Kidney (tissue), 14 donors: ENCODE data around the gene ELP6. TPM values are rescaled to one million over a fixed set of nuclear protein-coding genes. Genes with fewer than 3 reads are reported as not detected.
"Not testable (repeated sequence)": the region's sequence is repeated elsewhere in the genome, so short reads cannot be mapped to it uniquely, and the experiment has no call there.

Source experiments
- DNase-seq, 5 donors: peaks; one replicate each; pipeline ENCODE4 v3.0.0-alpha.2; 2013 to 2020
- FAIRE-seq: peaks from 2 replicates; lab custom pipeline; 2012; peaks lifted over from hg19 to GRCh38; lab: Jason Lieb, UNC
- H3K27ac ChIP-seq, 2 donors: one replicate each; pipeline ENCODE4 v1.7.0; 2013; ENCODE audit warnings: low read depth in 2 of 2, low read length in 2 of 2, inconsistent platforms in 1 of 2
- H3K27me3 ChIP-seq: one replicate; pipeline ENCODE4 v1.7.1; 2013; ENCODE audit warnings: low read length, inconsistent platforms; ENCODE audit not compliant: control insufficient read depth, insufficient read depth
- H3K36me3 ChIP-seq, 3 donors: one replicate each; pipeline versions ENCODE4 v1.7.0 to v1.7.1; 2013; ENCODE audit warnings: low read length in 3 of 3, control low read depth in 1 of 3, inconsistent platforms in 1 of 3; ENCODE audit not compliant: insufficient read depth in 3 of 3, control insufficient read depth in 2 of 3
- H3K4me1 ChIP-seq, 3 donors: one replicate each; pipeline versions ENCODE4 v1.7.0 to v1.7.1; 2013; ENCODE audit warnings: low read length in 3 of 3, inconsistent platforms in 1 of 3, low read depth in 1 of 3; ENCODE audit not compliant: control insufficient read depth in 2 of 3, insufficient read depth in 2 of 3
- H3K4me3 ChIP-seq, 3 donors: one replicate each; pipeline versions ENCODE4 v1.7.0 to v1.8.1; 2013; ENCODE audit warnings: low read length in 3 of 3, control low read depth in 1 of 3, inconsistent platforms in 1 of 3
- H3K9ac ChIP-seq, 3 donors: one replicate each; pipeline versions ENCODE4 v1.7.0 to v1.7.1; 2013; ENCODE audit warnings: low read length in 3 of 3, control low read depth in 1 of 3, inconsistent platforms in 1 of 3
- H3K9me3 ChIP-seq, 3 donors: one replicate each; pipeline versions ENCODE4 v1.7.0 to v1.7.1; 2013; ENCODE audit warnings: low read length in 3 of 3, control low read depth in 1 of 3, inconsistent platforms in 1 of 3; ENCODE audit not compliant: control insufficient read depth in 2 of 3, insufficient read depth in 1 of 3
- intact Hi-C: fragments of 100-400 bp; cut with DNase I; formaldehyde crosslinking; loops from one replicate; pipeline ENCODE4 v1.11.1; 2022
- polyA plus RNA-seq: library from polyadenylated mRNA; stranded (reverse); fragments of 350-450 nt; fragmentation: Illumina TruSeq; extraction: RNeasy Lipid Tissue Mini Kit (QIAGEN cat#74804); gene quantifications from one replicate; pipeline ENCODE4 v1.2.3, GENCODE V29; 2014; ENCODE audit warnings: low read depth, low replicate concordance; ENCODE audit not compliant: insufficient read depth
- total RNA-seq: library from RNA; stranded (reverse); fragmentation: NEBNext Ultra II Directional; extraction: Animal tissue kit (Norgen Biotek cat#: 25700); gene quantifications from one replicate; pipeline ENCODE4 v1.2.1, GENCODE V29; 2021
- TF ChIP-seq, protein P1 (sequence below): IDR thresholded peaks from 3 replicates; pipeline ENCODE4 v1.5.1; 2012; ENCODE audit warnings: mild to moderate bottlenecking, moderate library complexity, borderline replicate concordance; ENCODE audit not compliant: insufficient read depth; ENCODE audit errors: extremely low read depth
- donor health status: control.
- donor health status: control.
- donor health status: control.
- donor health status: control.
- donor health status: control.
- donor health status: DM: yes; HTN: yes; CAD: no.
- donor health status: Normal renal cell carcinoma (clear cell type).

ELP6 gene
- total and polyA plus RNA-seq, 2 donors from 2014 or later, result 28.6 to 46.1 TPM

DNA sequence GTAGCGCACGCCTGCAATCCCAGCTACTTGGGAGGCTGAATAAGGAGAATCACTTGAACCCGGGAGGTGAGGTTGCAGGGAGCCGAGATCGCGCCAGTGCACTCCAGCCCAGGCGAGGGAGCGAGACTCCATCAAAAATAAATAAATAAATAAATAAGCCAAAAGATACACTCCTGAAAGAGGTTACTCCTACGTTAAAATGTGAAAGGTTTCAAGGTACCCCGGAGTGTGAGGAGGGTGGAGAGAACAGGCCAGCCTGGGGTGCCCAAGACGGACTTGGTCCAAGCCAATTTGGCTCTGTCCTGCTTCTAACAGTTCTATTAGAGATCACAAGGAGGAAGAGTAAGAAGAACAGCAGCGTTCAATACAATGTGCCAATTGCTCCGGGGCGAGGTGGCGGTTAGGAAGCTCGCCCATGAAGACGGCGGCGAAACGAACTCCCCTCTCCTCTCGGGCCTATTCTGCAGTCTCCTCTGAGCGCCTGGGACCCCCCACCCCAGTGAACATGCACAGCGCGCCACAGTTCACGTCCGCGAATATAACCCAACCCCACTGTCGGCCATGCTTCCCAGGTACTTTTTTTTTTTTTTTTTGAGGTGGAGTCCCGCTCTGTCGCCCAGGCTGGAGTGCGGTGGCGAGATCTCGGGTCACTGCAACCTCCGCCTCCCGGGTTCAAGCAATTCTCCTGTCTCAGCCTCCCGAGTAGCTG is 942 bp downstream of the ELP6 start:
- Histone ChIP-seq H3K27me3 (no peaks in the 10 kb centered on the region), H3K4me1 (peaks cover 0 to 2% (median 0%) of the 10 kb centered on the region in 3 donors), H3K36me3 (peaks cover 4 to 11% (median 7%) of the 10 kb centered on the region in 3 donors), H3K27ac (peak overlapping the region; percentile 98 to 99), H3K9ac (peak overlapping the region; percentile 73 to 87 (median 73)), H3K4me3 (peak overlapping the region; percentile 90 to 94 (median 91)), H3K9me3 (no peaks in the 10 kb centered on the region)
- DNase-seq (peak; percentile 44 to 80 (median 67)), FAIRE-seq (no peak)
- TF ChIP-seq, protein P1, sequence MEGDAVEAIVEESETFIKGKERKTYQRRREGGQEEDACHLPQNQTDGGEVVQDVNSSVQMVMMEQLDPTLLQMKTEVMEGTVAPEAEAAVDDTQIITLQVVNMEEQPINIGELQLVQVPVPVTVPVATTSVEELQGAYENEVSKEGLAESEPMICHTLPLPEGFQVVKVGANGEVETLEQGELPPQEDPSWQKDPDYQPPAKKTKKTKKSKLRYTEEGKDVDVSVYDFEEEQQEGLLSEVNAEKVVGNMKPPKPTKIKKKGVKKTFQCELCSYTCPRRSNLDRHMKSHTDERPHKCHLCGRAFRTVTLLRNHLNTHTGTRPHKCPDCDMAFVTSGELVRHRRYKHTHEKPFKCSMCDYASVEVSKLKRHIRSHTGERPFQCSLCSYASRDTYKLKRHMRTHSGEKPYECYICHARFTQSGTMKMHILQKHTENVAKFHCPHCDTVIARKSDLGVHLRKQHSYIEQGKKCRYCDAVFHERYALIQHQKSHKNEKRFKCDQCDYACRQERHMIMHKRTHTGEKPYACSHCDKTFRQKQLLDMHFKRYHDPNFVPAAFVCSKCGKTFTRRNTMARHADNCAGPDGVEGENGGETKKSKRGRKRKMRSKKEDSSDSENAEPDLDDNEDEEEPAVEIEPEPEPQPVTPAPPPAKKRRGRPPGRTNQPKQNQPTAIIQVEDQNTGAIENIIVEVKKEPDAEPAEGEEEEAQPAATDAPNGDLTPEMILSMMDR, result no peak
- intact Hi-C loops, result no loop called here

DNA sequence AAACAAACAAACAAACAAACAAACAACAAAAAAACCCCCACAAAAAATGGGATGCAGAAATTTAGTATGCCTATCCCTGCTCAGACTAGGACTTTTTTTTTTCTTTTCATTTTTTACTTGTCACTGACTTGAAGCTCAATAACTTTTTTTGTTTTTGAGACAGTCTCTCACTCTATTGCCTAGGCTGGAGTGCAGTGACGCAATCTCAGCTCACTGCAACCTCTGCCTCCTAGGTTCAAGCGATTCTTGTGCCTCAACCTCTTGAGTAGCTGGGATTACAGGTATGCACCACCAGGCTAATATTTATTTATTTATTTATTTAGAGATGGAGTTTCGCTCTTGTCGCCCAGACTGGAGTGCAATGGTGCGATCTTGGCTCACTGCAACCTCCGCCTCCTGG is 8.2 kb downstream of the ELP6 start:
- DNase-seq, H3K27ac ChIP-seq, H3K4me1 ChIP-seq, FAIRE-seq, H3K27me3 ChIP-seq, H3K9me3 ChIP-seq, H3K4me3 ChIP-seq, H3K9ac ChIP-seq, intact Hi-C loops: not testable (repeated sequence)
- peaks cover 8 to 37% (median 25%) of the 10 kb centered on the region in 3 donors for H3K36me3 ChIP-seq

DNA sequence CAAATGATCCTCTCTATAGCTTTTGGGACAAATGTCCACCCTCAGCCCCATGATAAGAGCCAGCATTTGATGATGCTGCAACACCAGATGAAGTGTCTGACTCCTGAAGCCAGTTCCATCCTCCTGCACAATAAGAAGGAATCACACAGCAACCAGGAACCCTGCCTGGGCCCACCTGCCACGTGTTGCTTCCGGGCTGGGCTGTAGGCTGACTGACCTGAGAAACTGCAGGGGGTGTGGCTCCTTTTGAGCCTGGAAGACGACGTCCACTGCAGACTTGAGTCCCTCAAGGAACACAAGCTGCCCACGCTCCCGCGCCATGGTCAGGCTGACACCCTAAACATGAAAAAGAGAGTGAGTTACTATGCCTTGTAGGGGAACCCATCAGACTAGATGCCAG is 9.4 kb downstream of the ELP6 start:
- intact Hi-C loops, result no loop called here
- FAIRE-seq (no peak), DNase-seq (no peak)
- H3K9me3 ChIP-seq, result no peaks in the 10 kb centered on the region
- H3K27me3 ChIP-seq, result no peaks in the 10 kb centered on the region
- no peak overlapping the region for H3K4me3 ChIP-seq
- H3K27ac ChIP-seq, result no peak overlapping the region
- peaks cover 4 to 37% (median 25%) of the 10 kb centered on the region in 3 donors for H3K36me3 ChIP-seq
- no peaks in the 10 kb centered on the region for H3K4me1 ChIP-seq
- TF ChIP-seq, protein P1, result no peak
- H3K9ac ChIP-seq, result no peak overlapping the region

DNA sequence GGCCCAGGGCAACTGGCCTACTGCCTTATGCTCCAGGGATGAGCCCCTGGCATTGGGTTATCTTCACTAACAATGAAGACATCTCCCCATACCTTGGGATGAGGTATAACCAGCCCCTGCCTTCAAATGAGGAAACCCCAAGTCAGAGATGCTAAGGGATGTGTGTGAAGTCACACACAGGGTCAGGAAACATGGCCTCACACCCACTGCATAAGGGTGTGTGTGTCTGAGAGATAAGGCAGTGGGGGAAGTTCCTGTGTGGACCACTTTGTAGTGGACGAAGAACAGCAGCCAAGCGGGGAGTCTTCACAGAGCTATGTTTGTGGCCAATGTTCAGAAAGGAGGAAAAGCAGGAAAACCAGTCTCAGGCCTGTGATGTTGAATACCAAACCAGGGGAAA is 10.5 kb downstream of the ELP6 start:
- H3K9ac ChIP-seq, result no peak overlapping the region
- TF ChIP-seq, protein P1, result no peak
- no peak overlapping the region for H3K4me3 ChIP-seq
- DNase-seq (no peak), FAIRE-seq (no peak)
- H3K36me3 ChIP-seq, result peaks cover 7 to 45% (median 29%) of the 10 kb centered on the region in 3 donors
- no peaks in the 10 kb centered on the region for H3K9me3 ChIP-seq
- no peak overlapping the region for H3K27ac ChIP-seq
- H3K4me1 ChIP-seq, result no peaks in the 10 kb centered on the region
- intact Hi-C loops, result no loop called here
- no peaks in the 10 kb centered on the region for H3K27me3 ChIP-seq
